Neural progenitor cell (in vitro differentiated cells): ENCODE results near the gene CLEC10A. TPM values are rescaled to one million over a fixed set of nuclear protein-coding genes. Genes with fewer than 3 reads are reported as not detected.

ENCODE experiments used
- DNase-seq: peaks from one replicate; pipeline ENCODE4 v3.0.0-alpha.2; 2016; ENCODE audit warnings: low spot score
- H2AFZ ChIP-seq: fragments of 200-600 bp; sonication (generic); replicated peaks from 2 replicates; pipeline ENCODE4 v1.6.1; 2016; ENCODE audit warnings: antibody characterized with exemption
- H3F3A ChIP-seq: fragments of 200-600 bp; sonication (generic); 2 replicates; pipeline ENCODE4 v1.6.1; 2016; ENCODE audit warnings: antibody characterized with exemption, low read depth
- H3K27ac ChIP-seq: fragments of 200-600 bp; sonication (generic); 2 replicates; pipeline ENCODE4 v1.5.1; 2016; ENCODE audit warnings: mild to moderate bottlenecking
- H3K27me3 ChIP-seq: fragments of 200-600 bp; sonication (generic); 2 replicates; pipeline ENCODE4 v1.6.1; 2016; ENCODE audit warnings: mild to moderate bottlenecking, moderate library complexity
- H3K36me3 ChIP-seq: fragments of 200-600 bp; sonication (generic); 2 replicates; pipeline ENCODE4 v1.5.1; 2016
- H3K4me1 ChIP-seq: fragments of 200-600 bp; sonication (generic); 2 replicates; pipeline ENCODE4 v1.6.1; 2016; ENCODE audit warnings: mixed run types
- H3K4me2 ChIP-seq: fragments of 200-600 bp; sonication (generic); 2 replicates; pipeline ENCODE4 v1.6.1; 2016
- H3K4me3 ChIP-seq: fragments of 200-600 bp; sonication (generic); 2 replicates; pipeline ENCODE4 v1.5.1; 2016
- H3K79me2 ChIP-seq: fragments of 200-600 bp; sonication (generic); 2 replicates; pipeline ENCODE4 v1.6.1; 2016; ENCODE audit warnings: low read depth
- H3K9ac ChIP-seq: fragments of 200-600 bp; sonication (generic); 2 replicates; pipeline ENCODE4 v1.6.1; 2016
- H3K9me3 ChIP-seq: fragments of 200-600 bp; sonication (generic); 2 replicates; pipeline ENCODE4 v1.5.1; 2016; ENCODE audit warnings: low read depth
- H4K20me1 ChIP-seq: fragments of 200-600 bp; sonication (generic); 2 replicates; pipeline ENCODE4 v1.6.1; 2016; ENCODE audit warnings: low read depth
- H3K27ac Mint-ChIP-seq: 3 replicates; pipeline ENCODE4 v1.8.0; 2021; ENCODE audit warnings: mixed read lengths
- H3K27me3 Mint-ChIP-seq: 2 replicates; pipeline ENCODE4 v1.8.0; 2022; ENCODE audit warnings: low read depth, mild to moderate bottlenecking, inconsistent platforms, moderate library complexity, mixed read lengths; ENCODE audit not compliant: insufficient read depth
- H3K36me3 Mint-ChIP-seq: 3 replicates; pipeline ENCODE4 v1.8.0; 2021; ENCODE audit warnings: mixed read lengths
- H3K4me1 Mint-ChIP-seq: 3 replicates; pipeline ENCODE4 v1.8.0; 2021; ENCODE audit warnings: mixed read lengths
- H3K4me3 Mint-ChIP-seq: 3 replicates; pipeline ENCODE4 v1.8.0; 2021; ENCODE audit warnings: mild to moderate bottlenecking, moderate library complexity, mixed read lengths
- H3K9me3 Mint-ChIP-seq: 3 replicates; pipeline ENCODE4 v1.8.0; 2020; ENCODE audit warnings: mixed read lengths
- EZH2 ChIP-seq: fragments of 200-600 bp; sonication (generic); IDR thresholded peaks from 2 replicates; pipeline ENCODE4 v1.6.1; 2017; ENCODE audit warnings: antibody characterized with exemption, mild to moderate bottlenecking, moderate library complexity
- EZH2phosphoT487 ChIP-seq: fragments of 200-600 bp; sonication (generic); IDR thresholded peaks from 2 replicates; pipeline ENCODE4 v1.6.1; 2017; ENCODE audit warnings: antibody characterized with exemption
- total RNA-seq: library from RNA; depleted of rRNA; stranded (reverse); fragments of >200 nt; gene quantifications from 2 replicates; pipeline ENCODE4 v1.2.3, GENCODE V29; 2015; ENCODE audit warnings: low replicate concordance
- TF ChIP-seq, protein P1 (sequence below): fragments of 200-600 bp; sonication (generic); IDR thresholded peaks from 2 replicates; pipeline ENCODE4 v1.5.1; 2017; ENCODE audit warnings: antibody characterized with exemption, mild to moderate bottlenecking

The CLEC10A gene
- total RNA-seq, 1 donor from 2014 or later = not detected

DNA sequence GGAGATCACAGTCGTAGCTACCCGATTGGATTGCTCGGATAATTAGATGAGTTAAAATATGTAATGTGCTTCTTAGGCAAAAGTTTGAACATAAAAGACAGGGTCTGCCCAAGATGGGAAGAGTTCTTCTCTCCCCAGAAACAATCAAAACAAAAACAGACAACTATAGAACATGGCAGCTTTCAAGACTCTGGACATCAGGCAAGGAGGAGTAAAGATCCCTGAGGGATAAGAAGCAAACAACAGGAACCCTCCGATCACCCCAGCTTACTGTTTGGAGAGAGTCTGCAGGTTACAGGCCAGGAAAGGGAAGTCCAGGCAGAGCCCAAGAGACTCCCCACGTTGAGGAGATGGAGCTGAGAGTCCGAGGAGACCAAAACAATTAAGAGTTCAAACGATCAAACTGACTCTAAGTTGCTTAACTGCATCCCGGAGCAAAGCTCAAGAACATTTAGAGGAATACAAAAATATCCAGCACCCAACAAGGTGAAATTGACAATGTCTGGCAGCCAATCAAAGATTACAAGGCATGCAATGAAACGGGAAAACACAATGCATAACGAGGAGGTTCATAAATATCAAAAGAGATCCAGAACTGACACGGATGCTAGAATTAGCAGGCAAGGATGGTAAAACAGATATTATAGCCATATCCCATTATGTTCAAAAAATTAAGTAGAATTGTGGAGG lies 30.7 kb upstream of the CLEC10A start:
- Histone ChIP-seq H3K79me2 (no peaks in the 10 kb centered on the region), H3F3A (no peaks in the 10 kb centered on the region), H3K27ac (no peak overlapping the region), H3K4me3 (no peak overlapping the region), H3K27me3 (no peaks in the 10 kb centered on the region), H3K36me3 (no peaks in the 10 kb centered on the region), H2AFZ (no peak overlapping the region), H3K4me1 (no peaks in the 10 kb centered on the region), H3K9ac (no peak overlapping the region), H3K9me3 (no peaks in the 10 kb centered on the region), H3K4me2 (no peak overlapping the region), H4K20me1 (no peaks in the 10 kb centered on the region)
- Mint-ChIP-seq H3K9me3 (peaks cover 2% of the 10 kb centered on the region), H3K27ac (no peak overlapping the region), H3K27me3 (peaks cover 6% of the 10 kb centered on the region), H3K36me3 (no peaks in the 10 kb centered on the region), H3K4me3 (no peak overlapping the region), H3K4me1 (peaks cover 25% of the 10 kb centered on the region)
- TF ChIP-seq, protein P1, sequence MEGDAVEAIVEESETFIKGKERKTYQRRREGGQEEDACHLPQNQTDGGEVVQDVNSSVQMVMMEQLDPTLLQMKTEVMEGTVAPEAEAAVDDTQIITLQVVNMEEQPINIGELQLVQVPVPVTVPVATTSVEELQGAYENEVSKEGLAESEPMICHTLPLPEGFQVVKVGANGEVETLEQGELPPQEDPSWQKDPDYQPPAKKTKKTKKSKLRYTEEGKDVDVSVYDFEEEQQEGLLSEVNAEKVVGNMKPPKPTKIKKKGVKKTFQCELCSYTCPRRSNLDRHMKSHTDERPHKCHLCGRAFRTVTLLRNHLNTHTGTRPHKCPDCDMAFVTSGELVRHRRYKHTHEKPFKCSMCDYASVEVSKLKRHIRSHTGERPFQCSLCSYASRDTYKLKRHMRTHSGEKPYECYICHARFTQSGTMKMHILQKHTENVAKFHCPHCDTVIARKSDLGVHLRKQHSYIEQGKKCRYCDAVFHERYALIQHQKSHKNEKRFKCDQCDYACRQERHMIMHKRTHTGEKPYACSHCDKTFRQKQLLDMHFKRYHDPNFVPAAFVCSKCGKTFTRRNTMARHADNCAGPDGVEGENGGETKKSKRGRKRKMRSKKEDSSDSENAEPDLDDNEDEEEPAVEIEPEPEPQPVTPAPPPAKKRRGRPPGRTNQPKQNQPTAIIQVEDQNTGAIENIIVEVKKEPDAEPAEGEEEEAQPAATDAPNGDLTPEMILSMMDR = no peak
- no peak for TF ChIP-seq EZH2phosphoT487
- no peak for TF ChIP-seq EZH2
- no peak for DNase-seq

DNA sequence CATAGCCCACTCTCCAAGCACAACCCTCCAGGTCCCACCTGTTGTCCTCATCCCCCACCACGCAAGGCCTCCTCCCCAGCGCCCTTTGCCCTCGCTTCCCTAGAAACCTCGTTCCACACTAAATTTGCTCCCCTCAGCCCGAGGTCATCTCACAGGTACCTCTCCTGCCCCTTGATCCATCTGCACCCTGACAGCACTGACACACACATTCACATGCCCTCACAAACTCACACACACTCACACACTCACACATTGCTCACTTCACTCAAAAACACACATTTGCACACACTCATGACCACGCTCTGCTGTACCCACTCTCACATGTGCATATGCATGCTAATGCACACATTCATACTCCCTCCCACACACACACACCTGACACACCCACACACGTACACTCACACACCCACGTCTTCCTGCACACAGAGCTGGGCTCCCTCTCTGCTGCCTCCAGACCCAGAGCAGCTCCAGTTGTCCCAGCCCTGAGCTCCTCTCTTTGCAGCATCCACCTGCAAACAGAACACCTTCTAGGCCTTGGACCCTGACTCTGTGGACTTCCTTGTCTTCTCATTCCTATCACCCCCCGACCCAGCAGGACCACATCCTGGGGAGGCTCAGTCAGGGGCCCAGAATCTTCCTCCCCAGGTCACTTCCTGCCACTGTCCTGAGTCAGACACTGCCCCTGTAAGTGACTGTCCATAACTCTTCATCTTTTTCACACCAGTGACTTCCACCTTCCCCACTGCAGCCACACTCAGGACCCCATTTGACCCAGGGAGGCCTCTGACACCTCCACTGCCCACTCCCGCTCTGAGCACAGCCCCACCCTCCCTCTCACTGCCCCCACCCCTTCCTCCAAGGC lies 29.6 kb upstream of the CLEC10A start:
- no peak for DNase-seq
- Histone ChIP-seq H3K36me3 (no peaks in the 10 kb centered on the region), H3K79me2 (no peaks in the 10 kb centered on the region), H3K4me1 (no peaks in the 10 kb centered on the region), H2AFZ (no peak overlapping the region), H4K20me1 (no peaks in the 10 kb centered on the region), H3K4me3 (no peak overlapping the region), H3K4me2 (no peak overlapping the region), H3K27me3 (no peaks in the 10 kb centered on the region), H3K9me3 (no peaks in the 10 kb centered on the region), H3F3A (no peaks in the 10 kb centered on the region), H3K9ac (no peak overlapping the region), H3K27ac (no peak overlapping the region)
- TF ChIP-seq EZH2phosphoT487 (no peak), EZH2 (no peak)
- TF ChIP-seq, protein P1 = no peak
- no peaks in the 10 kb centered on the region for H3K36me3 Mint-ChIP-seq
- peaks cover 6% of the 10 kb centered on the region for H3K27me3 Mint-ChIP-seq
- H3K4me1 Mint-ChIP-seq = peaks cover 15% of the 10 kb centered on the region
- H3K9me3 Mint-ChIP-seq = peaks cover 2% of the 10 kb centered on the region
- no peak overlapping the region for H3K4me3 Mint-ChIP-seq
- no peak overlapping the region for H3K27ac Mint-ChIP-seq

DNA sequence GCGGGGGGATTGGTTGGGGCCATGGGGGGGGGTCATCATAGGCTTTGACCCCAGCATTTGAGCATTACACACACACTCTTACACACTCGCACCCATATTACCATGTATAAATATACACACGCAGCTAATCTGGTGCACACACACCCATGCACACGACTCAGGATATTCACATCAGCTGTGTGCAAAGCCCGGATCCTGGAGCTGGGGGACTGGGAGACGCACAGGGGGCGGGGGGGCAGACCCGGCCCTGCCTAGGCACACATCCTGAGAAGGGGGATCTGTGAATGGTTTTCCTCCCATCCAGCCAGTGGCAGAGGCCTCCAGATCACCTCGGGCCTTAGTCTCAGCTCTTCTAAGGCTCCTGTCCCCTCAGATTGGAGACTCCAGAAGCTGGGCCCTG lies 28.9 kb upstream of the CLEC10A start:
- H3F3A ChIP-seq = no peaks in the 10 kb centered on the region
- no peaks in the 10 kb centered on the region for H4K20me1 ChIP-seq
- no peaks in the 10 kb centered on the region for H3K4me1 ChIP-seq
- no peaks in the 10 kb centered on the region for H3K36me3 ChIP-seq
- no peak overlapping the region for H2AFZ ChIP-seq
- no peak for TF ChIP-seq EZH2
- TF ChIP-seq, protein P1 = no peak
- no peak for TF ChIP-seq EZH2phosphoT487
- H3K9ac ChIP-seq = no peak overlapping the region
- Mint-ChIP-seq H3K4me1 (peaks cover 15% of the 10 kb centered on the region), H3K27ac (no peak overlapping the region), H3K27me3 (peaks cover 6% of the 10 kb centered on the region), H3K4me3 (no peak overlapping the region), H3K9me3 (peaks cover 2% of the 10 kb centered on the region), H3K36me3 (no peaks in the 10 kb centered on the region)
- H3K27me3 ChIP-seq = no peaks in the 10 kb centered on the region
- no peaks in the 10 kb centered on the region for H3K79me2 ChIP-seq
- no peaks in the 10 kb centered on the region for H3K9me3 ChIP-seq
- no peak overlapping the region for H3K27ac ChIP-seq
- DNase-seq = no peak
- no peak overlapping the region for H3K4me2 ChIP-seq
- H3K4me3 ChIP-seq = no peak overlapping the region
